HFF-Myc (cell line): ENCODE measurements around the gene DEPDC5.

Experiments
- DNase-seq: peaks from one replicate; pipeline ENCODE4 v3.0.0-alpha.2; 2011; ENCODE audit warnings: low read depth; ENCODE audit errors: extremely low read depth
- H3K4me3 ChIP-seq: replicated peaks from 2 replicates; pipeline ENCODE4 v1.5.1; 2011; ENCODE audit warnings: low read depth, mild to moderate bottlenecking, control low read depth, low read length
- CTCF ChIP-seq: IDR thresholded peaks from 2 replicates; pipeline ENCODE4 v1.5.1; 2012; ENCODE audit warnings: mild to moderate bottlenecking, low read depth, low read length, control low read depth; ENCODE audit errors: missing control alignments

DEPDC5 gene

GRCh38 chr22:31891366-31892079 lies 137.7 kb downstream of the DEPDC5 start:
- DNase-seq = no peak
- TF ChIP-seq CTCF = no peak
- no peak overlapping the region for H3K4me3 ChIP-seq

- H3K4me3 ChIP-seq = no peak overlapping the region
- no peak for DNase-seq
- no peak for TF ChIP-seq CTCF
Measured at GRCh38 chr22:31892080-31892433, 138.2 kb downstream of the DEPDC5 start.

- H3K4me3 ChIP-seq = no peak overlapping the region
- no peak for DNase-seq
- TF ChIP-seq CTCF = no peak
Measured at GRCh38 chr22:31893460-31893859, 139.6 kb downstream of the DEPDC5 start.

- DNase-seq = no peak
- no peak overlapping the region for H3K4me3 ChIP-seq
- no peak for TF ChIP-seq CTCF
Measured at GRCh38 chr22:31895411-31896123, 141.7 kb downstream of the DEPDC5 start.

GRCh38 chr22:31896472-31896871 lies 142.7 kb downstream of the DEPDC5 start:
- TF ChIP-seq CTCF = no peak
- H3K4me3 ChIP-seq = no peak overlapping the region
- DNase-seq = no peak

GRCh38 chr22:31897842-31898805 lies 144.3 kb downstream of the DEPDC5 start:
- H3K4me3 ChIP-seq = no peak overlapping the region
- no peak for DNase-seq
- no peak for TF ChIP-seq CTCF
